AG04450 (cell line): ENCODE data around the gene KCNQ5. TPM values are rescaled to one million over a fixed set of nuclear protein-coding genes. Genes with fewer than 3 reads are reported as not detected.

ENCODE experiments used
- CTCF ChIA-PET: fragments of 300-600, 350-600 bp; formaldehyde crosslinking; extraction: SDS; loops from one replicate; lab custom pipeline; 2022; ENCODE audit warnings: antibody characterized with exemption, inconsistent platforms; lab: Charles Lee
- POLR2A ChIA-PET: fragments of 350-600 bp; formaldehyde crosslinking; extraction: SDS; loops from one replicate; lab custom pipeline; 2021; ENCODE audit warnings: antibody characterized with exemption, inconsistent platforms; lab: Yijun Ruan, JAX
- DNase-seq: peaks from one replicate; pipeline ENCODE4 v3.0.0-alpha.2; 2011; ENCODE audit warnings: low read depth, low spot score
- H3K27ac ChIP-seq: one replicate; pipeline ENCODE4 v1.5.1; 2012; ENCODE audit warnings: low read depth, low read length, control low read depth
- H3K27me3 ChIP-seq: one replicate; pipeline ENCODE4 v1.6.0; 2012; ENCODE audit warnings: low read length; ENCODE audit not compliant: control insufficient read depth, insufficient read depth
- H3K4me3 ChIP-seq: 2 replicates; pipeline ENCODE4 v1.5.1; 2011; ENCODE audit warnings: mild to moderate bottlenecking, low read depth, low read length, control low read depth
- H3K9me3 ChIP-seq: 2 replicates; pipeline ENCODE4 v1.5.1; 2012; ENCODE audit warnings: low read length; ENCODE audit not compliant: control insufficient read depth, insufficient read depth
- polyA plus RNA-seq: library from polyadenylated mRNA; depleted of rRNA; stranded (reverse); fragments of >200 nt; gene quantifications from 2 replicates; pipeline ENCODE4 v1.2.3, GENCODE V29; 2011
- TF ChIP-seq, protein P1 (sequence below): IDR thresholded peaks from 2 replicates; pipeline ENCODE4 v1.5.1; 2011; ENCODE audit warnings: low read depth, low read length, control low read depth, inconsistent platforms

KCNQ5 gene
- polyA plus RNA-seq, 1 experiment = 0.52 TPM

DNA sequence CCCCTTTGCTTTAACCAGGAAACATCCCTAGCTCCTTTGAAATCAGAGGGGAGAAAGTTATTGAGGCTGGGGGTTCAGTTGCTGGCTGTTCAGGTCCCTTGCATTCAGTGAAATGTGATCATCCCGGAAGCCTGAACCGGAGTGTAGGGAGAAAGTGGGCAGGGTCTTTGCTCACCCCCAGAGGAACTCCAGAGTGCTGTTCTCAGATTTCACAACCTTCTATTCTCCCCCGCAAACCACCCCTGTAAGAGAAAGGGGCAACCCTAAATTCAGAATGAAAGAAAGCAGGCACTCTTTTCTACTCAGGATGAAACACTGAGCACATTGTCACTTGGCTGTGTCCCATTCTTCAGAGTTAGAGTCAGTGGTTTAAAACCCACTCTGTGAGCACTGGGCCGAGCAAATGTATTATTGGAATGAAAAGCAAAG lies 463.6 kb downstream of the KCNQ5 start:
- POLR2A ChIA-PET = no interaction called here
- Histone ChIP-seq H3K27me3 (no peaks in the 10 kb centered on the region), H3K4me3 (no peak overlapping the region), H3K27ac (no peak overlapping the region), H3K9me3 (no peaks in the 10 kb centered on the region)
- CTCF ChIA-PET = no interaction called here
- TF ChIP-seq, protein P1, sequence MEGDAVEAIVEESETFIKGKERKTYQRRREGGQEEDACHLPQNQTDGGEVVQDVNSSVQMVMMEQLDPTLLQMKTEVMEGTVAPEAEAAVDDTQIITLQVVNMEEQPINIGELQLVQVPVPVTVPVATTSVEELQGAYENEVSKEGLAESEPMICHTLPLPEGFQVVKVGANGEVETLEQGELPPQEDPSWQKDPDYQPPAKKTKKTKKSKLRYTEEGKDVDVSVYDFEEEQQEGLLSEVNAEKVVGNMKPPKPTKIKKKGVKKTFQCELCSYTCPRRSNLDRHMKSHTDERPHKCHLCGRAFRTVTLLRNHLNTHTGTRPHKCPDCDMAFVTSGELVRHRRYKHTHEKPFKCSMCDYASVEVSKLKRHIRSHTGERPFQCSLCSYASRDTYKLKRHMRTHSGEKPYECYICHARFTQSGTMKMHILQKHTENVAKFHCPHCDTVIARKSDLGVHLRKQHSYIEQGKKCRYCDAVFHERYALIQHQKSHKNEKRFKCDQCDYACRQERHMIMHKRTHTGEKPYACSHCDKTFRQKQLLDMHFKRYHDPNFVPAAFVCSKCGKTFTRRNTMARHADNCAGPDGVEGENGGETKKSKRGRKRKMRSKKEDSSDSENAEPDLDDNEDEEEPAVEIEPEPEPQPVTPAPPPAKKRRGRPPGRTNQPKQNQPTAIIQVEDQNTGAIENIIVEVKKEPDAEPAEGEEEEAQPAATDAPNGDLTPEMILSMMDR = no peak
- DNase-seq = no peak

DNA sequence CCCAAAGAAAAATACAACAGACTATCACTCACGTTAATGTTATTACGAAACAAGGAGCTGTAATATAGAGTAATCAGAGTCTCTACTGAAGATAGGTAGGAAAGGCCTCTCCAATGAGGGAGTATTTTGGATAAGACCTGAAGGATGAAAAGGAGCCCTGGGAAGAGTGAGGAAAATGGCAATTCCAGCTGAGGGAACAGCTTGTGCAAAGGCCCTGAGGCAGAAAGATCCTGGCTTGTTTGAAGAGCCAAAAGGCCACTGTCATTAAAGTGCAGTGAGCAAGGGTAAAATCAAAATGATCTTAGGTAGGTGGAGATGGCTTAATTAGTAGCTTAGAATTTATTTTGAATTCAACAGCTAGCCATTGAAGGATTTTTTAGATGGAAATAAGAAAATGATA lies 464.9 kb downstream of the KCNQ5 start:
- H3K27ac ChIP-seq = no peak overlapping the region
- no peak overlapping the region for H3K4me3 ChIP-seq
- no peaks in the 10 kb centered on the region for H3K27me3 ChIP-seq
- POLR2A ChIA-PET = no interaction called here
- H3K9me3 ChIP-seq = no peaks in the 10 kb centered on the region
- no peak for DNase-seq
- TF ChIP-seq, protein P1 = no peak
- CTCF ChIA-PET = interaction anchor here (1.4 kb wide), 1 partner anchor 470 kb away, joined by 4 read pairs; no protein-coding TSS in a partner anchor

DNA sequence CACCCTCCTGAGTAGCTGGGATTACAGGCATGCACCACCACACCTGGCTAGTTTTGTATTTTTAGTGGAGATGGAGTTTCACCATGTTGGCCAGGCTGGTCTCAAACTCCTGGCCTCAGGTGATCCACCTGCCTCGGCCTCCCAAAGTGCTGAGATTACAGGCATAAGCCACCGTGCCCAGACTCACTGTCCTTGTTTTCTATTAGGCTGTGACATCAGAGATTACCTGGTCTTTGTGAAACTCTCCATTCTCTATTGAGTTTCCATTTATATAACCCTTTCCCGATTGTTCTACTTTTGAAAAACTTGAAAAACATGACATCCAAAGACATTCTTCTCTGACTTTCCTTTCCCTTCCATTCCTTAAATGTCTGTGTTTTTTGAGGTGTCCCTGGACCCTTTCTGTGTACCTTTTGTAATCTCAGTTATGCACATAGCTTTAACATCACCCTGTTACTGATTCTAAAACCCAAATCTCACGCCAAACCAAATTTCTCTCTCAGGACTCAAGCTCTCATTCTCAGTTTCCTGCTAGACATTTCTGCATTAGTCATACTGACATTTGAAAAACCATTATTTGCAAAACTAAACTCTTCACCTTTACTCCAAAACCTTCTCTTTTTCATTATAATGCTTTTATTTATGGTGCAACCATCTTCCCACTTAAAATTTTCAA lies 466.4 kb downstream of the KCNQ5 start:
- CTCF ChIA-PET = interaction anchor here (1.4 kb wide), 1 partner anchor 472 kb away, joined by 4 read pairs; no protein-coding TSS in a partner anchor
- Histone ChIP-seq H3K4me3 (no peak overlapping the region), H3K27me3 (no peaks in the 10 kb centered on the region), H3K9me3 (no peaks in the 10 kb centered on the region), H3K27ac (no peak overlapping the region)
- POLR2A ChIA-PET = no interaction called here
- DNase-seq = no peak
- TF ChIP-seq, protein P1 = no peak

DNA sequence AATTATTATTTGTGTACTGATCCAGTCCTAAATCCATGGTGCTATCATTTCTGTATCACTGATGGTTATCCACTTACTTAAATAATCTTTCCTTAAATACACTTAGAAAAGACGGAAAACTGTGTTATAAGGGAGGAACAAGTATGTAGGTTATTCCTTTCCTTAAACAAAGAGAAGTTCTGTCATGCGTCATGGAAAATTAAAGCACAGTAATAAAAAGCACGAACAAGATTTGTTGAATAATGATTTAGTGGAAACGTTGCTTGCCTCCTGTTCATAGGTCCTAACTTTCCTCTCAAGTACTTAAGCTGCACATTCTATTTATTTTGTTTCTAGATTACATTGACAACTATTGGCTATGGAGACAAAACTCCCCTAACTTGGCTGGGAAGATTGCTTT lies 483.1 kb downstream of the KCNQ5 start:
- DNase-seq = no peak
- POLR2A ChIA-PET = no interaction called here
- Histone ChIP-seq H3K27me3 (no peaks in the 10 kb centered on the region), H3K9me3 (no peaks in the 10 kb centered on the region), H3K4me3 (no peak overlapping the region), H3K27ac (no peak overlapping the region)
- CTCF ChIA-PET = interaction anchor here (1.0 kb wide), 1 partner anchor 488 kb away, joined by 3 read pairs; no protein-coding TSS in a partner anchor
- TF ChIP-seq, protein P1 = no peak

DNA sequence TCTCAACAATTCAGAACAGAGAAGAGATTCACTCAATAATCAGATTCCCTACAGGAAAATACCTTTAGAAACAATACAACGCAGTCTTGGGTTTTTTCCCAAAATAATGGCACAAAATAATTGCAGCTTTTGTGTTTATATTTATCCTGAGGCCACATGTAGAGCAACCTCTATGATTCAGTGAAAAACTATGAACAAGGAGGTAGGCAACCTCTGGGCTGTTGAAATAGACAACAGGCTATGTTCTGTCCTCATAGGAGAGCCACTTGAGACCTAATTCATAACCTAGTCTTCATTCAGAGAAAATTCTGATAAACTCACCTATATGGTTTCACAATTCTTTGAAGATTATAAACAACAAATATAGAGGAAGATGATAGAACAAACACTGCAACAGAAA lies 485.2 kb downstream of the KCNQ5 start:
- DNase-seq = no peak
- CTCF ChIA-PET = no interaction called here
- TF ChIP-seq, protein P1 = no peak
- Histone ChIP-seq H3K4me3 (no peak overlapping the region), H3K9me3 (no peaks in the 10 kb centered on the region), H3K27me3 (no peaks in the 10 kb centered on the region), H3K27ac (no peak overlapping the region)
- POLR2A ChIA-PET = no interaction called here
